Trophoblast cell (in vitro differentiated cells and primary cell): ENCODE results near the gene IDH2.

Source experiments
- DNase-seq, 2 donors: peaks; one replicate each; pipeline ENCODE4 v3.0.0-alpha.2; 2016
- H2AFZ ChIP-seq: 2 replicates; pipeline ENCODE4 v1.6.1; 2013; ENCODE audit warnings: low read length, moderate library complexity, mild to moderate bottlenecking; ENCODE audit not compliant: insufficient read depth, poor library complexity
- H2AK5ac ChIP-seq: 2 replicates; pipeline ENCODE4 v1.6.1; 2013; ENCODE audit warnings: mild to moderate bottlenecking, low read length
- H2BK120ac ChIP-seq: 2 replicates; pipeline ENCODE4 v1.6.1; 2013; ENCODE audit warnings: low read length, mild to moderate bottlenecking, moderate library complexity; ENCODE audit not compliant: insufficient read depth, poor library complexity
- H2BK12ac ChIP-seq: 2 replicates; pipeline ENCODE4 v1.6.1; 2013; ENCODE audit warnings: mild to moderate bottlenecking, low read length, moderate library complexity
- H2BK5ac ChIP-seq: 2 replicates; pipeline ENCODE4 v1.6.1; 2013; ENCODE audit warnings: low read length, low read depth, moderate library complexity, mild to moderate bottlenecking; ENCODE audit not compliant: poor library complexity
- H3K14ac ChIP-seq: 2 replicates; pipeline ENCODE4 v1.6.1; 2013; ENCODE audit warnings: mild to moderate bottlenecking, low read length
- H3K18ac ChIP-seq: 2 replicates; pipeline ENCODE4 v1.6.1; 2013; ENCODE audit warnings: mild to moderate bottlenecking, low read length
- H3K23ac ChIP-seq: 2 replicates; pipeline ENCODE4 v1.6.1; 2013; ENCODE audit warnings: low read length
- H3K27ac ChIP-seq: 2 replicates; pipeline ENCODE4 v1.5.1; 2013; ENCODE audit warnings: low read depth, mild to moderate bottlenecking, inconsistent platforms, low read length, moderate library complexity
- H3K27me3 ChIP-seq: 2 replicates; pipeline ENCODE4 v1.6.1; 2013; ENCODE audit warnings: inconsistent platforms, mild to moderate bottlenecking, low read length, moderate library complexity; ENCODE audit not compliant: insufficient read depth
- H3K36me3 ChIP-seq, 2 experiments: 1 replicate in 1 of 2; 2 replicates in 1 of 2; pipeline ENCODE4 v1.6.1; 2013; ENCODE audit warnings: low read length in 2 of 2, mild to moderate bottlenecking in 2 of 2, moderate library complexity in 1 of 2; ENCODE audit not compliant: insufficient read depth in 2 of 2, control insufficient read depth in 1 of 2
- H3K4ac ChIP-seq: 2 replicates; pipeline ENCODE4 v1.6.1; 2013; ENCODE audit warnings: low read depth, mild to moderate bottlenecking, low read length, moderate library complexity
- H3K4me1 ChIP-seq, 2 experiments: 1 replicate in 1 of 2; 2 replicates in 1 of 2; pipeline ENCODE4 v1.6.1; 2013; ENCODE audit warnings: low read length in 2 of 2, mild to moderate bottlenecking in 2 of 2, moderate library complexity in 1 of 2; ENCODE audit not compliant: insufficient read depth in 2 of 2, control insufficient read depth in 1 of 2
- H3K4me2 ChIP-seq: 2 replicates; pipeline ENCODE4 v1.6.1; 2013; ENCODE audit warnings: inconsistent platforms, mild to moderate bottlenecking, low read length, moderate library complexity
- H3K4me3 ChIP-seq: 2 replicates; pipeline ENCODE4 v1.5.1; 2013; ENCODE audit warnings: mild to moderate bottlenecking, low read depth, low read length, inconsistent platforms
- H3K79me1 ChIP-seq: one replicate; pipeline ENCODE4 v1.6.1; 2013; ENCODE audit warnings: low read length
- H3K79me2 ChIP-seq: 2 replicates; pipeline ENCODE4 v1.6.1; 2013; ENCODE audit warnings: low read length, mild to moderate bottlenecking; ENCODE audit not compliant: control insufficient read depth, insufficient read depth, poor library complexity
- H3K9ac ChIP-seq: 2 replicates; pipeline ENCODE4 v1.6.1; 2013; ENCODE audit warnings: mild to moderate bottlenecking, low read length
- H3K9me3 ChIP-seq: 2 replicates; pipeline ENCODE4 v1.6.1; 2013; ENCODE audit warnings: low read depth, mild to moderate bottlenecking, control low read depth, inconsistent platforms, low read length; ENCODE audit not compliant: insufficient read depth
- H4K12ac ChIP-seq: 2 replicates; pipeline ENCODE4 v1.6.1; 2013; ENCODE audit warnings: low read depth, mild to moderate bottlenecking, low read length, moderate library complexity
- H4K8ac ChIP-seq: 2 replicates; pipeline ENCODE4 v1.6.1; 2013; ENCODE audit warnings: low read depth, mild to moderate bottlenecking, low read length, moderate library complexity
- H4K91ac ChIP-seq: one replicate; pipeline ENCODE4 v1.6.1; 2013; ENCODE audit warnings: low read depth, mild to moderate bottlenecking, low read length, moderate library complexity
- WGBS: extraction: QIAGEN DNeasy Blood & Tissue Kit; methylation state at CpG from one replicate; pipeline ENCODE4 v1.1.7; 2013; ENCODE audit warnings: missing lambda C conversion rate; ENCODE audit not compliant: insufficient read length, insufficient coverage; ENCODE audit errors: extremely low coverage; 5-methylcytosine and 5-hydroxymethylcytosine counted together

The IDH2 gene

GRCh38 chr15:90124507-90124906 lies 22.2 kb upstream of the IDH2 start:
- Histone ChIP-seq H2BK120ac (no peak overlapping the region), H3K14ac (no peak overlapping the region), H3K4me1 (peaks cover 5 to 6% of the 10 kb centered on the region in 2 experiments), H3K27ac (no peak overlapping the region), H3K9ac (no peak overlapping the region), H3K4ac (no peak overlapping the region), H2BK5ac (no peak overlapping the region), H3K23ac (no peak overlapping the region), H3K36me3 (no peaks in the 10 kb centered on the region), H3K79me1 (no peaks in the 10 kb centered on the region), H2AFZ (no peak overlapping the region), H4K8ac (no peak overlapping the region), H2BK12ac (no peak overlapping the region), H3K79me2 (no peaks in the 10 kb centered on the region), H4K91ac (no peak overlapping the region), H3K18ac (no peak overlapping the region), H3K27me3 (no peaks in the 10 kb centered on the region), H2AK5ac (no peak overlapping the region), H3K4me3 (no peak overlapping the region), H3K9me3 (no peaks in the 10 kb centered on the region), H4K12ac (no peak overlapping the region), H3K4me2 (no peak overlapping the region)
- no peak for DNase-seq

GRCh38 chr15:90121086-90121485 lies 18.8 kb upstream of the IDH2 start:
- no peak overlapping the region for H3K4me2 ChIP-seq
- no peak overlapping the region for H3K23ac ChIP-seq
- H4K8ac ChIP-seq, result no peak overlapping the region
- H3K27ac ChIP-seq, result no peak overlapping the region
- H3K9me3 ChIP-seq, result no peaks in the 10 kb centered on the region
- H2BK120ac ChIP-seq, result no peak overlapping the region
- H3K14ac ChIP-seq, result no peak overlapping the region
- no peak overlapping the region for H4K91ac ChIP-seq
- H3K79me1 ChIP-seq, result no peaks in the 10 kb centered on the region
- no peak overlapping the region for H3K9ac ChIP-seq
- no CpG with 5 or more reads among the region's 6 CpGs for WGBS
- no peak overlapping the region for H2AK5ac ChIP-seq
- H3K18ac ChIP-seq, result no peak overlapping the region
- no peak overlapping the region for H2BK12ac ChIP-seq
- H3K4me3 ChIP-seq, result no peak overlapping the region
- H2AFZ ChIP-seq, result no peak overlapping the region
- no peak overlapping the region for H3K4ac ChIP-seq
- no peaks in the 10 kb centered on the region for H3K4me1 ChIP-seq
- DNase-seq, result no peak
- no peaks in the 10 kb centered on the region for H3K79me2 ChIP-seq
- H2BK5ac ChIP-seq, result no peak overlapping the region
- H3K27me3 ChIP-seq, result no peaks in the 10 kb centered on the region
- no peak overlapping the region for H4K12ac ChIP-seq
- no peaks in the 10 kb centered on the region for H3K36me3 ChIP-seq

- Histone ChIP-seq H2AFZ (no peak overlapping the region), H2AK5ac (no peak overlapping the region), H3K4me2 (no peak overlapping the region), H2BK5ac (no peak overlapping the region), H4K12ac (no peak overlapping the region), H3K9ac (no peak overlapping the region), H3K4me3 (no peak overlapping the region), H3K79me2 (no peaks in the 10 kb centered on the region), H3K14ac (no peak overlapping the region), H2BK120ac (no peak overlapping the region), H3K4me1 (no peaks in the 10 kb centered on the region), H4K91ac (no peak overlapping the region), H3K18ac (no peak overlapping the region), H4K8ac (no peak overlapping the region), H3K23ac (no peak overlapping the region), H3K27ac (no peak overlapping the region), H3K9me3 (peaks cover 4% of the 10 kb centered on the region), H3K4ac (no peak overlapping the region), H3K36me3 (no peaks in the 10 kb centered on the region), H3K79me1 (no peaks in the 10 kb centered on the region), H2BK12ac (no peak overlapping the region), H3K27me3 (no peaks in the 10 kb centered on the region)
- DNase-seq, result no peak
Measured at GRCh38 chr15:90119367-90119766, 17.1 kb upstream of the IDH2 start.

- Histone ChIP-seq H3K27ac (no peak overlapping the region), H3K14ac (no peak overlapping the region), H3K4me3 (no peak overlapping the region), H2BK120ac (no peak overlapping the region), H3K79me2 (no peaks in the 10 kb centered on the region), H4K8ac (no peak overlapping the region), H2BK5ac (no peak overlapping the region), H2AK5ac (no peak overlapping the region), H4K12ac (no peak overlapping the region), H2AFZ (no peak overlapping the region), H3K9ac (no peak overlapping the region), H3K27me3 (no peaks in the 10 kb centered on the region), H3K23ac (no peak overlapping the region), H3K4ac (no peak overlapping the region), H3K9me3 (peaks cover 4% of the 10 kb centered on the region), H4K91ac (no peak overlapping the region), H3K18ac (no peak overlapping the region), H3K79me1 (no peaks in the 10 kb centered on the region), H3K36me3 (no peaks in the 10 kb centered on the region), H2BK12ac (no peak overlapping the region), H3K4me1 (no peaks in the 10 kb centered on the region), H3K4me2 (no peak overlapping the region)
- DNase-seq, result no peak
- WGBS, result no CpG with 5 or more reads among the region's 2 CpGs
Measured at GRCh38 chr15:90115783-90116182, 13.5 kb upstream of the IDH2 start.
